Neural crest cell (in vitro differentiated cells): Measurements from ENCODE around the gene IGLL1. TPM values are rescaled to one million over a fixed set of nuclear protein-coding genes. Genes with fewer than 3 reads are reported as not detected.

Experiments used
- DNase-seq: peaks from one replicate; pipeline ENCODE4 v3.0.0; 2021; ENCODE audit warnings: low read depth, mixed read lengths, low spot score
- H3K27ac Mint-ChIP-seq: one replicate; pipeline ENCODE4 v1.8.0; 2021; ENCODE audit warnings: mild to moderate bottlenecking, mixed read lengths; ENCODE audit not compliant: unreplicated experiment
- H3K27me3 Mint-ChIP-seq: 2 replicates; pipeline ENCODE4 v1.8.0; 2021; ENCODE audit warnings: low read depth, mild to moderate bottlenecking, mixed read lengths
- H3K36me3 Mint-ChIP-seq: 2 replicates; pipeline ENCODE4 v1.8.0; 2021; ENCODE audit warnings: low read depth, mild to moderate bottlenecking, mixed read lengths
- H3K4me1 Mint-ChIP-seq: 2 replicates; pipeline ENCODE4 v1.8.0; 2021; ENCODE audit warnings: mixed read lengths
- H3K4me3 Mint-ChIP-seq: one replicate; pipeline ENCODE4 v1.8.0; 2021; ENCODE audit warnings: mild to moderate bottlenecking, mixed read lengths
- H3K9me3 Mint-ChIP-seq: 2 replicates; pipeline ENCODE4 v1.8.0; 2021; ENCODE audit warnings: mixed read lengths
- CTCF ChIP-seq: fragments of 200-600 bp; sonication (generic); conservative IDR thresholded peaks from 2 replicates; pipeline ENCODE4 v1.5.0; 2021; ENCODE audit warnings: antibody characterized with exemption, mild to moderate bottlenecking
- total RNA-seq: library from RNA; stranded (reverse); gene quantifications from 2 replicates; pipeline ENCODE4 v1.2.1, GENCODE V29; 2021

Gene IGLL1
- total RNA-seq, 1 donor from 2014 or later, result not detected

GRCh38 chr22:23580576-23581259 is 628 bp upstream of the IGLL1 start:
- H3K27me3 Mint-ChIP-seq, result no peaks in the 10 kb centered on the region
- TF ChIP-seq CTCF, result no peak
- H3K4me1 Mint-ChIP-seq, result no peaks in the 10 kb centered on the region
- no peaks in the 10 kb centered on the region for H3K36me3 Mint-ChIP-seq
- no peaks in the 10 kb centered on the region for H3K9me3 Mint-ChIP-seq
- H3K27ac Mint-ChIP-seq, result no peak overlapping the region
- H3K4me3 Mint-ChIP-seq, result no peak overlapping the region
- no peak for DNase-seq

- no peak overlapping the region for H3K27ac Mint-ChIP-seq
- no peak for TF ChIP-seq CTCF
- no peaks in the 10 kb centered on the region for H3K9me3 Mint-ChIP-seq
- H3K4me3 Mint-ChIP-seq, result no peak overlapping the region
- peaks cover 5% of the 10 kb centered on the region for H3K4me1 Mint-ChIP-seq
- no peaks in the 10 kb centered on the region for H3K36me3 Mint-ChIP-seq
- DNase-seq, result no peak
- no peaks in the 10 kb centered on the region for H3K27me3 Mint-ChIP-seq
Observed at GRCh38 chr22:23579280-23579679, 810 bp downstream of the IGLL1 start.

DNA sequence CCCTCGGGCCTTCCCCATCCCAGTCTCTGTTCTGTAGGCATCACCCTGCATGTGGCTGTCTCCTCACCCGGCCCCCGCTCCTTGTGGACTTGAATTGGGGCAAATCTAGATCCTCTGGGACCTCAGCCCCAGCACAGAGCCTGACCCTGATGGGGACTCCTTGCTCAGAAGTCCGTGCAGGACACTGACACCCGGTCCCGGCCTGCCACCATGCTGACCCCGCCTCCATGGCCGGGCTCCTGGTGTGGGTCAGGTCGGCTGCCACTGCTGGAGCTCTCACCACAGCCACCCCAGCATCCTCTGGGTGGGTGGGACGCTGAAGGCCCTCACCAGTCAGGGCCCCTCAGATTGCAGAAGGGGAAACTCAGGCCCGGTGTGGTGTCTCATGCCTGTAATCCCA is 1.8 kb downstream of the IGLL1 start:
- Mint-ChIP-seq H3K4me1 (peaks cover 5% of the 10 kb centered on the region), H3K27me3 (no peaks in the 10 kb centered on the region)
- no peak for DNase-seq

DNA sequence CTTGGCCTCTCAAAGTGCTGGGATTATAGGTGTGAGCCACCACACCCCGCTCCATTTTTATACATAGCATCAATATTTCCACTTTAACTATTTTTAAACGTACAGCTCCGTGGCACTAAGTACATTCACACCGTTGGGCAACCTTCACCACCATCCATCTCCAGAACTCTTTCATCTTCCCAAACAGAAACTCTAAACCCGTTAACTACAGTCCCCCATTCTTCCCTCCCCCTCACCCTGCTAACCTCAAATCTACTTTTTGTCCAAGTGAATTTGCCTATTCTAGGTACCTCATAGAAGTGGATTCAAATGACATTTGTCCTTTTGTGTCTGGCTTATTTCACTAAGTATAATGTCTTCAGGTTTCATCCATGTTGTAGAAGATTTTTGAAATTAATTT is 3.4 kb downstream of the IGLL1 start:
- H3K4me3 Mint-ChIP-seq, result no peak overlapping the region
- H3K27me3 Mint-ChIP-seq, result peaks cover 2% of the 10 kb centered on the region
- no peak overlapping the region for H3K27ac Mint-ChIP-seq
- no peak for DNase-seq
- peaks cover 5% of the 10 kb centered on the region for H3K4me1 Mint-ChIP-seq
- H3K36me3 Mint-ChIP-seq, result no peaks in the 10 kb centered on the region
- TF ChIP-seq CTCF, result no peak
- peaks cover 3% of the 10 kb centered on the region for H3K9me3 Mint-ChIP-seq

More for the DNA sequence above, 1.8 kb downstream of the IGLL1 start:
- no peak overlapping the region for H3K27ac Mint-ChIP-seq
- H3K4me3 Mint-ChIP-seq, result no peak overlapping the region
- TF ChIP-seq CTCF, result no peak
- no peaks in the 10 kb centered on the region for H3K9me3 Mint-ChIP-seq
- no peaks in the 10 kb centered on the region for H3K36me3 Mint-ChIP-seq

- H3K4me3 Mint-ChIP-seq, result no peak overlapping the region
- no peak for TF ChIP-seq CTCF
- DNase-seq, result no peak
- no peaks in the 10 kb centered on the region for H3K36me3 Mint-ChIP-seq
- peaks cover 3% of the 10 kb centered on the region for H3K9me3 Mint-ChIP-seq
- no peak overlapping the region for H3K27ac Mint-ChIP-seq
- H3K4me1 Mint-ChIP-seq, result peaks cover 5% of the 10 kb centered on the region
- H3K27me3 Mint-ChIP-seq, result peaks cover 2% of the 10 kb centered on the region
Observed at GRCh38 chr22:23575601-23576000, 4.5 kb downstream of the IGLL1 start.
